Pons (tissue), 1 donor: ENCODE data around the gene TMEM222.
"Not testable (repeated sequence)": the region's sequence is repeated elsewhere in the genome, so short reads cannot be mapped to it uniquely, and the experiment has no call there.

Source experiments
- DNase-seq: peaks from one replicate; pipeline ENCODE4 v3.0.0-alpha.2; 2016; ENCODE audit warnings: low spot score

The TMEM222 gene, protein sequence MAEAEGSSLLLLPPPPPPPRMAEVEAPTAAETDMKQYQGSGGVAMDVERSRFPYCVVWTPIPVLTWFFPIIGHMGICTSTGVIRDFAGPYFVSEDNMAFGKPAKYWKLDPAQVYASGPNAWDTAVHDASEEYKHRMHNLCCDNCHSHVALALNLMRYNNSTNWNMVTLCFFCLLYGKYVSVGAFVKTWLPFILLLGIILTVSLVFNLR

DNA sequence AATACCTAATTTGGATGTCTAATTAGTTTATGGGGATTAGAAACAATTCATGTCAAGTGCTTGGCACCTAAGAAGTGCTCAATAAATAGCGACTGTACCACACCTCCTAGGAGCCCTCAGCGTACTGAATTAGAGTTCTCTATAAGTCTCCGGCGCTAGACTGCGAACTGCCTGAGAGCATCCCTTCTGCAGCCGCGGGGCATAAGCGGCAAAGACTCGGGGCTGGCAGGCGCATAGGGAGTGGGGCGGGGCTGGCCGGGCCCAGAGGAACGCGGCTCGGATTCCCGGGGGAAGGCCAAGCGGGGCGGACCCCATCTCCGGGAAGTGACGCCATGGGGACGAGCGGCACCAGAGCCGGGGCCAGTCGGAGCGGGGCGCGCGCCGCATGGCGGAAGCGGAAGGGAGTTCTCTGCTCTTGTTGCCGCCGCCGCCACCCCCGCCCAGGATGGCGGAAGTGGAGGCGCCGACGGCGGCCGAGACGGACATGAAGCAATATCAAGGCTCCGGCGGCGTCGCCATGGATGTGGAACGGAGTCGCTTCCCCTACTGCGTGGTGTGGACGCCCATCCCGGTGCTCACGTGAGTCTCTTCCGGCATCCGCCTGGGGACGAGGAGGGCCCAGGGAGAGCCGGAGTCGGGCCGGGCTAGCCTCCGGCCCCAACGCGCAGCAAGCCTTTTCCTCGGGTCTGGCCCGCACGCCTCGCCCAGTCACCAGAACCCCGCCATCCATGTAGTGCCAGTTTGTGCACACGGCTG, at the start of gene TMEM222:
Gene TMEM222, plus strand, starts transcription at position 351 of the 756 bp plus-strand sequence. Its CDS starts 35 bp downstream, at position 386.
- DNase-seq = peak; percentile 97

DNA sequence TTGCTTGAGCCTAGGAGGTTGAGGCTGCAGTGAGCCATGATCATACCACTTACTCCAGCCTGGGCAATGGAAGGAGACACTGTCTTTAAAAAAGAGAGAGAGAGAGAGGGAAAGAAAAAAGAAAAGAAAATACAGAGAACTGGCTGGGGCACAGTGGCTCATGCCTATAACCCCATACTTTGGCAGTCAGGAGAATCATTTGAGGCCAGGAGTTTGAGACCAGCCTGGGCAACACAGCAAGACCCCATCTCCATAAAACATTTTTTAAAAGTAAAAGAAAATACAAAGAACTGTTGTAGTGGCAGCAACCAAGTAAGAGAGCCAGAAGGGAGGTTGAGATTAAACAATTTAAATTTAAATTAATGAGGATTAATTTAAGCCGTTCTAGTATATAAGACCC, 47.8 kb upstream of the TMEM222 start:
- DNase-seq = no peak

DNA sequence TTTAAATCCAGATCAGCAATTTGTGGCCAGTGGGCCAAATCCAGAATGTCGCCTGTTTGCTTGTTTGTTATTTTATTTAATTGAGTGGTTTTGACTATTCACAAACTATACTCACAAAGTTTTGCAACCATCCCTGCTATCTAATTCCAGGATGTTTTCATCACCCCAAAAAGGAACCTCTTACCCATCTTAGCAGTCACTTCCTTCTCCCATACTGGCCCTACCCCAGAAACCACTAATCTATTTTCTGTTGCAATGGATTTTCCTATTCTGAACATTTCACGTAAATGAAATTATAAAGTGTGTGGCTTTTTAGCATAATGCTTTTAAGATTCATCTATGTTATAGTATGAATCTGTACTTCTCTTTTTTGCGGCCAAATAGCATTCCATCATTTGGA, 46.3 kb upstream of the TMEM222 start:
- DNase-seq = no peak

DNA sequence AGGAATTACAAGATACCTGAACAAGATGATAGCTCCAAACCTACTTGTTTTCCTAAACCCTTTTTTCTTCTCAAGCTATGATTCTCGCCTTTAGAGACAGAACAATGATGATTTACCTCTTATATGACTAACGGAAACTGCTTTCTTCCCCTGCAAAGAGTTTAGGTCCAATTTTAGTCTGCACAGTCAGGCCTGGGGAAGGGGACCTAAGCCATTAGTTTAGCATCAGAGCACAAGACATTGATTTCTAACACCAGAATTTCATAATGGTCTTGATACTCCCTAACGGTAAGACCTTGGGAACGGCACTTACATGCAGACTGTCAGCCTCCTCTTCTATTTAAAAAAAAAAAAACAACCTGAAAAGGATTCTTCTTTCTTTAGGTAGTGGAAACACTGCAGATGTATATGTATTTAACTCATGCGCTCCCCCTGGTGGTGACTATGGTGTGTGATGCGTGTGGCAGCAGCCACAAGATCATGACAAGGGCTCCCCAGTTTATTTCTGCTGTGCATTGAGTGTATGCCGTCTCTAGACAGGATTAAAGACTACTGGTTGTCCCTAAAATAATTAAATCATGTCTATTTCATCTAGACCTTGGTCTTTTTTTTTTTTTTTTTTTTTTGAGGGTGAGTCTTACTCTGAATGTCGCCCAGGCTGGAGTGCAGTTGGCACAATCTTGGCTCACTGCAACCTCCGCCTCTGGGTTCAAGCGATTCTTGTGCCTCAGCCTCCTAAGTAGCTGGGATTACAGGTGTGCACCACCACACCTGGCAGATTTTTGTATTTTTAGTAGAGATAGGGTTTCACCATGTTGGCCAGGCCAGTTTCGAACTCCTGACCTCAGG, 37.3 kb upstream of the TMEM222 start:
- DNase-seq = peak; percentile 81

DNA sequence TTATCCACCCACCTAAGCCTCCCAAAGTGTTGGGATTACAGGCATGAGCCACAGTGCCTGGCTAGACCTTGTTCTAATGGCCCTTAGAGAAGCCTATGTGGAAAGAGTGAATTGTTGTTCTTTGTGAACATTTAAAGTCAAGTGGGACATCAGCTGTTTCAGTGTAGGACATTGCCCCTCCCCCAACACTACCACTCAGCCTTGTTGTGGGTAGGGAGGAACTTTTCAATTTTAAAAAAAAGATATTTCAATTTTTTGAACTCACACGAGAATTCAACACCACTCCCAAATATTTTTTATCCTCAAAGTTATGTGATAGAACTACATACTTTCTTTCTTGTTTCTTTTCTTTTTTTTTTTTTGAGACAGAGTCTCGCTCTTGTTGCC, 36.7 kb upstream of the TMEM222 start:
- DNase-seq = no peak

DNA sequence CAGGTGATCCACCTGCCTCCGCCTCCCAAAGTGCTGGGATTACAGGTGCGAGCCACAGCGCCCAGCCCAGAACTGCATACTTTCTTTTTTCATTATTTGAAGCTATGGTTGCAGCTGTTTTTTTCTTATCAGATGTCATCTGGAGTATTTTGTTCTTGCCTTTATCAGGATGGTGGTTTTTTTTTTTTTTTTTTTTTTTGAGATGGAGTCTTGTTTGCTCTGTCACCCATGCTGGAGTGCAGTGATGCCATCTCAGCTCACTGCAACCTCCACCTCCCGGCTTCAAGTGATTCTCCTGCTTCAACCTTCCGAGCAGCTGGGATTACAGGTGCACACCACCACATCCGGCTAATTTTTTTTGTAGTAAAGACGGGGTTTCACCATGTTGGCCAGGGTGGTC, 36.1 kb upstream of the TMEM222 start:
- DNase-seq = not testable (repeated sequence)

DNA sequence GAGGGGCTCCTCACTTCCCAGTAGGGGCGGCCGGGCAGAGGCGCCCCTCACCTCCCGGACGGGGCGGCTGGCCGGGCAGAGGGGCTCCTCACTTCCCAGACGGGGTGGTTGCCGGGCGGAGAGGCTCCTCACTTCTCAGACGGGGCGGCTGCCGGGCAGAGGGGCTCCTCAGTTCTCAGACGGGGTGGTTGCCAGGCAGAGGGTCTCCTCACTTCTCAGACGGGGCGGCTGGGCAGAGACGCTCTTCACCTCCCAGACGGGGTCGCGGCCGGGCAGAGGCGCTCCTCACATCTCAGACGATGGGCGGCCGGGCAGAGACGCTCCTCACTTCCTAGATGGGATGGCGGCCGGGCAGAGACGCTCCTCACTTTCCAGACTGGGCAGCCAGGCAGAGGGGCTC, 32.8 kb upstream of the TMEM222 start:
- DNase-seq = not testable (repeated sequence)

DNA sequence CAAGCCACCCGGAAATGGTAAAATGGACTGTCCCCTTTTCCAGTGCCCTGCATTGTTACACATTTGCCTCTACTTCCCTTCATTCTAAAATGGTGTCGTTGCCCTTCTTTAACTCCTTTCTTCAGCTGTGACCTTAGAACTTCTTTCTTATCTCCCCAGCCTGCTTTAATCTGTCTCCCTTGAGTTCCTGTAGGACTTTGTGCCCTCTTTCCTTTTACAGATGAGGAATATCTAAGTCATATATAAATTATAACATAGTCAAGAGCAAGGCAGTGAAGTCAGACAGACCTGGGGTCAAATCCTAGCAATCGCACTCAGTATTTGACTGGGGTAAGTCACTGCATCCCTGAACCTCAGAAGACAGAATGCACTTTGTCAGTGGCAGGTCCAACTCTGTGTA, 31.4 kb upstream of the TMEM222 start:
- no peak for DNase-seq

DNA sequence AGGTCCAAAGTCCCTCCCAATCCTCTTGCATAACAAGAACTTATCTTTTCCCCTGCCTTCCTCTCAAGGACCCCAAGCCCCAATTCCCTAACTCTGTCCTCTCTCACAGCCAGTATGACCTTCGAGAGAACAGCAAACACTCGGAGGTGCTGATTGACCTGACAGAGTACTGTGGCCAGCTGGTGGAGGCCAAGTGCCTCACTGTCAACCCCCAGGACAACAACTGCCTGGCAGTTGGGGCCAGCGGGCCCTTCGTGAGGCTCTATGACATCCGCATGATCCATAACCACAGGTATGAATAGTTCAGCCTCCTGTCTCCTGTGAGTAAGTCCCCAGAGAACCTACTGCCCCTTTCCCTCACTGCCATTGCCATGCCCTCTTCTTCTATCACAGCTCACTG, 29.9 kb upstream of the TMEM222 start:
- DNase-seq = no peak

DNA sequence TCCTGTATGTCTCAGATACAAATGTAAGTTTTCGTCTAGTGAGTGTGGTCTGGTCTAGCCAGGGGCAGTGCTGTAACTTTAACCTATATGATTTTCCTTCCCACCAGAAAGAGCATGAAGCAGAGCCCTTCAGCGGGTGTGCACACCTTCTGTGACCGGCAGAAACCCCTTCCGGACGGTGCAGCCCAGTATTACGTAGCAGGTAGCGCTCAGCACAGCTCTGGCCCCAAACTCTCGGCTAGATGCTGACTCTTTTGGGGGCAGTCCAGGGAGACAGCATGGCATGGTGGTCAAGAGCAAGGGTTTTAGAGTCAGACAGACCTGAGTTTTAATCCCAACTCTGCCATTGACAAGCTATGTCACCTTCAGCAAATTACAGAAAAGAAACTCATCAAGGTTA, 28.0 kb upstream of the TMEM222 start:
- no peak for DNase-seq

DNA sequence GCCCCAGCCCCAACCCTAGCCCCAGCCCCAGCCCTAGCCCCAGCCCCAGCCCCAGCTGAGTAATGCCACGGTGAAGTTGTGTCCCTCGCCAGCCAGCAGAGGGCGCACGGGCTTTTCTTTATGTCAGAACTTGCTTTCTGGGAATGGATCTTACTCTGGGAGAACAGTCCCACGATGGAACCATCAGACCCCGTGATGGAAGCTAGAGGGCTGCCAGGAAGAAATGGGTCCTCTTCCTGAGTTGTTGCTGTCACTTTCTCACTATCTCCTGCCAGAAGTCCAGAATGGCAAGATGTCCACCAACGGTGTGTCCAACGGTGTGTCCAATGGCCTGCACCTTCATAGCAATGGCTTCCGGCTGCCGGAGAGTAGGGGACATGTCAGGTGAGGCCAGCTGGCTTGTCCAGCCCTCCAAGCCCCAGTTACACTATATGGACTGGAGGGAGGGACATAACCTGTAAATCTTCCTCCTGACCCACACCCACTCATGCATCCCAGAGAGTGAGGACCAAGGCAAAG, 25.1 kb upstream of the TMEM222 start:
- DNase-seq = peak; percentile 42

DNA sequence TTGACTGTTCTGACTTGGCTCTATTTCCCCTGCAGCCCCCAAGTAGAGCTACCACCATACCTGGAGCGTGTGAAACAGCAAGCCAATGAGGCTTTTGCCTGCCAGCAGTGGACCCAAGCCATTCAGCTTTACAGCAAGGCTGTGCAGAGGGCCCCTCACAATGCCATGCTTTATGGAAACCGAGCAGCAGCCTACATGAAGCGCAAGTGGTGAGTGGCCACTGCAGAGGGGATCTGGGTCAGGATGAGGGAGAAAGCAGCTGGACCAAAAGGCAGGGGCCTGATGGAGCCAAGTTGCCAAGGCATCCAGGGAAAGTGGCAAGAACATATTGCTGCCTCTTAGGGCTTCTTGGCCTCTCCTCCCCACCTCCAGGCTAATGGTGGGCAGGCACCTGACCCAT, 24.1 kb upstream of the TMEM222 start:
- no peak for DNase-seq

DNA sequence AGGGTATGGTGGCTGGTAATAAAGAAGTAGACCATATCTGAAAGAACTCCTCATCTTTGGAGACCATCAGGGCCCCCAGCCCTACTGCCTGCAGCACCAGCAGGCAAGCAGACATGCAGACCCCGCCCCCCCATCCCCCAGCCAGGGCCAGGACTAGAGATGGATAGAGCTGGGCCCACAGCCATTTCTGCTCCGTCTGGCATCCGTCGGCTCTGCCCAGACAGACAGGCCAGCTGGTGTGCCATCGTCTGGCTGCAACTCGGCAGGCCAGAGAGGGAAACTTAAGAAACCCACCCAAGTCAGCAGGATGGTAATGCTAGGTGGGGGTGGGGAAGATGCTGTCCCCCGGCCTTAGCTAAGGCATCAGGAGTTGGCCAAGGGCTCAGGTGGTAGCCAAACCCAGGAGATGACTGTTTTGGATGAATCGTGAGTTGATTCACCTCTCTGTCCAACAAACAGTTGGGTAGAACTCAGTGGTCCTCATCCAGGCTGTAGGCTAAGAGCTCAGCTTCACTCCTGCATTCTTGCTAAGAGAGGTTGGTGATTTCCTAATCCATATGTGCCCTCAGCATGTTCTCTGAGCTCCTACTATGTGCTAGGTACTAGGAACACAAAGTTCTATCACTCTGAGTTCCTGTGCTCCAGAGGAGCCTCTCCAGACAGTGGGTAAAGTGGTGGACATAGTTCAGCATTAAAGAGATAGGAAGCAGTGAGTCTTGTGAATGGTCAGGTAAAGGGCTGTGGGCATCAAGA, 23.2 kb upstream of the TMEM222 start:
- no peak for DNase-seq

DNA sequence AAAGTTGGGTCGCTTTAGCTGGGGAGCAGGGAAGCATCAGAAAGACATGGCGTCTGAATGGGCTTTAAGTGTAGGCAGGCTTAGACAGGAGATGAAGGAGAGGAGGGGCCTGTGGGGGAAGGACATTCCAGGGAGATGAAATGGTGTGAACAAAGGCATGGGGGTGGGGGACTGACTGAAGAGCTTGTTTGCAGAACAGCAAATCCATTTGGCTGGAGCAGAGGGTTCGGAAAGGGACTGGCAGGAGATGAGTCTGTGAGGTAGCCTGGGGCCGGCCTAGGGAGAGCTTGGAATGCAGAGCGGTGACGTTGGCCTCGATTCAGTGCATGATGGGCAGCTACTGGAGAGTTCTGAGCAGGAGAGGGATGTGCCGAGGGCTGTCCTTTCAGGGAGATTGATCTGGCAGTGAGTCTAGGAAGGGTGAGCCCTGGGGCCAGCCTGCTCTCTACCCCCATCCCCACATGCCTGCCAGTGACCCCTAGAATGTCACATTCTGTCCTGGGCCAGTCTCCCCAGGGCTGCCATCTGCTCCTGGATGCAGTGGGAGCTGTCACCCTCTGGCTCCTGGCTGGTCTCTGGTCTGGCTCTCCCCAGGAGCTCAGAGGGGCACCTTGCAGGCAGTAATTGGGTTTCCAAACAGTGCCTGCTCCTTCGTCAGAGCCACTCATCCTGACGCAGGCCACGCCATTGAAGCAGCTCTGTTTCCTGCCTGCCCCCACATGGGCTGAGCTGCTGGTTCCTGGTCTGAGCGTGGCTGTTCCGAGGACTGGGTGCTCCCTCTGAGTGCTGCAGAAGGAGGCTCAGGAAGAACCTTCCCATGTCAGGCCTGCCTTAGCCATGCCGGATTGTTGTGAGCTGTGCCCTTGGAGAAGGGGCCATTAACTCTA, 22.3 kb upstream of the TMEM222 start:
- DNase-seq = peak; percentile 60

DNA sequence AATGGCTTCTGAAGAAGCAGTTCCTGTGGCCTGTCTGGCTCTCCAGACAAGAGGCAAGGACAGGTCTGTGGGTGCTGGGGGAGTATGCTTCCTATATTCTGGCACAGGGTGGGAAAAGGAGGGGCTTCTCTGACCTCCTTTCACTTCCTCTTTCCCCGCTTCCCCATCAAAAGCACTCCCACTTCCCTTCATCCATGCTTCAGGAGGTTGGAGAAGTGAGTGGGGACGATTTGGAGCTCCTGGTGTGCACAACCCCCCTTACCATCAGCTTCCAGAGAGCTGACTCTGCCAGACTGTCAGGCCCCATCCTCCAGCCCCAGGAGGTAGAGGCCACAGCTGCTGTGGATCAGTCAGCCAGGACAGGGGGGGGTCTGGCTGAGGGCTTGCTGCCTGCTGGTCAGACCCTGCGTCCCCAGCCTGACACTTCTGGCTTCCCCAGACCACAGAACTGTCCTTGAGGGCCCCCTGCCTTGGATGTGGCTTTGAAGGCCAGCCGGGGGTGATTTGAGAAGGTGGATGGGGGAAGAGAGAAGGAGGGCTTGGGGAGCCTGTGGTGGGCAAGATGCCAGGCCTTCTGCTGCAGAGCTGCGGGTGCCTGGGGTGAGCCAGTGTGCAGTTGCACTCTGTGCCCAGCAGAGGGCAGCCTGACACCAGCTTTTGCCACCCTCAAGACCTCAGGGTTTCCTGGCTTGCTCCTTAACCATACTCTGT, 21.5 kb upstream of the TMEM222 start:
- DNase-seq = peak; percentile 89

DNA sequence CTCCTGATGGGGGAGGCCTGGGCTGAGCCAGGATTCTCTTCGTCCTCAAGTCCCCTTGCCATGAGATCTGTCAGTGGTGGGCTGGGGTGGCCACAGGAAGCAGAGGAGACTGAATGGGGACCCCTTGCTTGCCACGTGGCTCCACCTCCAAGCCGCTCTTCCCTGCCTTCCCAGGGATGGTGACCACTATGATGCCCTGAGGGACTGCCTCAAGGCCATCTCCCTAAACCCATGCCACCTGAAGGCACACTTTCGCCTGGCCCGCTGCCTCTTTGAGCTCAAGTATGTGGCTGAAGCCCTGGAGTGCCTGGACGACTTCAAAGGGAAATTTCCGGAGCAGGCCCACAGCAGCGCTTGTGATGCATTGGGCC, 20.9 kb upstream of the TMEM222 start:
- no peak for DNase-seq

DNA sequence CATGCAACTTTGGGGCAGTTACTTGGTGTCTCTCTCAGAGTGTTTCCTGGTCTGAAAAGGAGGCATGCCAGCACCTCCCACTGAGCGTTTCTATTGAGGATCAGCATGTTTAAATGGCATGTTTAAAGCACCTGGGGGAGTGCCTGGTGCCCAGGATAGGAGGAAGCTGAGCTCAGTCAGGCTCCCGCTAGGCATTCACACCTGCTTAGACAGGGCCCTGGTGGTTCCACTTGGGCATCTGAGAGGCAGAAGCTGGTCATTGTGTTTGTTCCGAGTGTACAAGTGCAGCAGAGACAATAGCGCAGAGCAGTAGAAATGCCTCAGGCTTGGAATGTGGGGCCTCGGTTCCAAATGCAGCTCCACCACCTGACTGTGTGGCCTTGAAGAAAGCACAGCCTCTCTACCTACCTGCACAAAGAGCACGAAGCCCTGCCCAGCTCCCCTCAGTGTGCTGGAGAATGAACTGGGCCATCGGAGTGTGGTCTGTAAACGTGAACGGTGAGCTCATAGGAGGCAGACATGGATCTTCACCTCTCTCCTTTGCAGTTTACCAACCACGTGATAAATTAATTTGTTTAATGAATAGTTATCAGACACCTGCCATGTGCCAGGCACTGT, 20.3 kb upstream of the TMEM222 start:
- DNase-seq = no peak

DNA sequence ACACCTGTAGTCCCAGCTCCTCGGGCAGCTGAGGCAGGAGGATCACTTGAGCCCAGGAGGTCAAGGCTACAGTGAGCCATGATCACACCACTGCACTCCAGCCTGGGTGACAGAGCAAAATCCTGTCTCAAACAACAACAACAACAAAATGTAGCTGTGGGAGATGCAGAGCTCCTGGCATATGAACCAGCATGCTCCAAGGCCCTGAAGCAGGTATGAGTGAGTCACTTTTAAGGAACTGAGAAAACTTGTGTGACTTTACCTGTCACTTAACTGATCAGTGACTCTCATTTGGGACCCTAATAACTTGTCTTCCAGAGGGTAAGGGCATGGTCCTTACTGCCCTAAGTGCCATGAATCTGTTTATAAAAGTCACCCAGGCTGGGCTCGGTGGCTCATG, 19.4 kb upstream of the TMEM222 start:
- no peak for DNase-seq

DNA sequence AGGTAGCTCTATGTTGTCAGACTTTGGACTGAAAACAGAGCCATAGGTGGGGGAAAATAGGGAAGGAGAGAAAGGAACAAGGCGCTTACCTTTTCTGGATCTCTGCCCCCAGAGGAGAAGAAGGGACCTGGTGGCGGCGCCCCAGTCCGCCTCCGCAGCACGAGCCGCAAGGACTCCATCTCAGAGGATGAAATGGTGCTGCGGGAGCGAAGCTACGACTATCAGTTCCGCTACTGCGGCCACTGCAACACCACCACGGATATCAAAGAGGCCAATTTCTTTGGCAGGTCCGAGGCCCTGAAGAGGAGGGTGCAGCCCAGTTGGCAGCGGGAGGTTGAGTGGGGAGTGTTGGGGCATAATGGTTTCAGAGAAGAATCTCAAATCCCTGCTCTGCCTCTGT, 18.5 kb upstream of the TMEM222 start:
- no peak for DNase-seq

DNA sequence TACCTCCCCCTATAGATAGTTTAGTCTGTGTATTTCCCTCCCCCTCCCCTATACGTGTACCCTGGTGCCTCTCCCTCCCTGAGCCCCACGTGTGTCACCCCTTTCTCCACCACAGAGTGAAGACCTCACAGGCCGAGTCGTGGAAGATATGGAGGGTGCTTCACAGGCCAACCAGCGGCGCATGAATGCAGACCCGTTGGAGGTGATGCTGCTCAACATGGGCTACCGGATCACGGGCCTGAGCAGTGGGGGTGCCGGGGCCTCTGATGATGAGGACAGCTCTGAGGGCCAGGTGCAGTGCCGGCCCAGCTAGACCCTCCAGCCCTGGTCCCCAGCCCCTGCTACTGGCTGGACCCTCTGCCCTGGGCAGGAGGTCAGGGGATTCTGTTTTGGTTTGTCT, 15.9 kb upstream of the TMEM222 start:
- DNase-seq = no peak
